Endothelial cell of coronary artery (primary cell): ENCODE results near the gene DIPK1A. TPM values are rescaled to one million over a fixed set of nuclear protein-coding genes. Genes with fewer than 3 reads are reported as not detected.

ENCODE experiments used
- total RNA-seq: library from RNA; depleted of rRNA; stranded (reverse); fragments of >200 nt; gene quantifications from 2 replicates; pipeline ENCODE4 v1.2.3, GENCODE V29; 2014

The DIPK1A gene
- total RNA-seq = 0.18 and 3.4 TPM in 2 replicates

GRCh38 chr1:92961131-92961895 is at the start of gene DIPK1A:
TSS of gene DIPK1A (minus strand) at chr1:92961462. CDS start at chr1:92961429, 33 bp downstream.

GRCh38 chr1:92831762-92832536 is 129.3 kb downstream of the DIPK1A start, which contains the start of gene RPL5:
TSS of gene RPL5 (plus strand) at chr1:92832040. CDS start at chr1:92832115, 75 bp downstream.

Other genes with a start within 250 kb of the DIPK1A start
- gene EVI5, start 176.4 kb downstream of the DIPK1A start, total RNA-seq = 66.5 and 128 TPM in 2 replicates
- 1,380 and 1,549 TPM in 2 replicates for gene RPL5, start 129.4 kb downstream of the DIPK1A start, total RNA-seq
- 30.9 and 37.2 TPM in 2 replicates for gene MTF2, start 117.8 kb upstream of the DIPK1A start, total RNA-seq
- 35.9 and 55.9 TPM in 2 replicates for gene TMED5, start 219.0 kb upstream of the DIPK1A start, total RNA-seq
- 8.2 and 12.0 TPM in 2 replicates for gene CCDC18, start 219.3 kb upstream of the DIPK1A start, total RNA-seq